ENCODE data around the gene CARS2.
"Not testable (repeated sequence)": the region's sequence is repeated elsewhere in the genome, so short reads cannot be mapped to it uniquely, and the experiment has no call there.

The CARS2 gene

GRCh38 chr13:110681868-110682550, 23.9 kb downstream of the CARS2 start:
- no peak for DNase-seq

GRCh38 chr13:110680852-110681251, 25.1 kb downstream of the CARS2 start:
- no peak for DNase-seq

GRCh38 chr13:110677731-110678545, 28.0 kb downstream of the CARS2 start:
- no peak for DNase-seq

GRCh38 chr13:110676595-110677587, 29.0 kb downstream of the CARS2 start:
- no peak for DNase-seq

- not testable (repeated sequence) for DNase-seq
Observed at GRCh38 chr13:110669814-110670213, 36.1 kb downstream of the CARS2 start.

GRCh38 chr13:110669036-110669435, 36.9 kb downstream of the CARS2 start:
- DNase-seq: no peak

- no peak for DNase-seq
Observed at GRCh38 chr13:110666255-110666533, 39.7 kb downstream of the CARS2 start.

- no peak for DNase-seq
Observed at GRCh38 chr13:110665491-110666254, 40.2 kb downstream of the CARS2 start.

GRCh38 chr13:110664673-110665072, 41.2 kb downstream of the CARS2 start:
- no peak for DNase-seq

GRCh38 chr13:110664041-110664440, 41.9 kb downstream of the CARS2 start:
- no peak for DNase-seq

GRCh38 chr13:110663491-110663890, 42.4 kb downstream of the CARS2 start:
- no peak for DNase-seq

GRCh38 chr13:110662777-110663443, 43.0 kb downstream of the CARS2 start:
- DNase-seq: no peak

- no peak for DNase-seq
Observed at GRCh38 chr13:110662091-110662490, 43.8 kb downstream of the CARS2 start.

- DNase-seq: no peak
Observed at GRCh38 chr13:110661256-110661655, 44.7 kb downstream of the CARS2 start.

- not testable (repeated sequence) for DNase-seq
Observed at GRCh38 chr13:110658218-110658911, 47.6 kb downstream of the CARS2 start.

- DNase-seq: no peak
Observed at GRCh38 chr13:110657196-110657595, 48.7 kb downstream of the CARS2 start.

- DNase-seq: no peak
Observed at GRCh38 chr13:110653851-110654250, 52.1 kb downstream of the CARS2 start.

GRCh38 chr13:110653271-110653670, 52.6 kb downstream of the CARS2 start:
- DNase-seq: no peak

- DNase-seq: no peak
Observed at GRCh38 chr13:110652764-110653163, 53.2 kb downstream of the CARS2 start.

GRCh38 chr13:110652231-110652730, 53.6 kb downstream of the CARS2 start:
- no peak for DNase-seq

- DNase-seq: no peak
Observed at GRCh38 chr13:110651726-110652230, 54.1 kb downstream of the CARS2 start.
